SK-N-SH treated with all-trans-retinoic acid at 6 μM for 48 hours (cell line): ENCODE data around the gene PHB1.

Experiments used
- ARNTL ChIP-seq: fragments of 450-650 bp; formaldehyde crosslinking; IDR thresholded peaks from 2 replicates; pipeline ENCODE4 v1.5.0; 2020; ENCODE audit warnings: low read depth, mild to moderate bottlenecking, moderate library complexity, borderline replicate concordance
- TOX ChIP-seq: fragments of 250-450 bp; sonication (Bioruptor Pico); IDR thresholded peaks from 2 replicates; pipeline ENCODE4 v1.8.0; 2021; ENCODE audit warnings: mild to moderate bottlenecking, moderate library complexity, borderline replicate concordance

- TF ChIP-seq TOX (CRISPR knock-in tag): no peak
- TF ChIP-seq ARNTL: no peak
Observed at GRCh38 chr17:49372425-49372824, 42.3 kb downstream of the PHB1 start.
